GM10847 (cell line): ENCODE data around the gene KCNK18.

Experiments
- POLR2A ChIP-seq: IDR thresholded peaks from 2 replicates; pipeline ENCODE4 v1.6.1; 2011; ENCODE audit not compliant: insufficient read length; ENCODE audit errors: extremely low read depth

The KCNK18 gene

GRCh38 chr10:117226813-117227451 is 29.6 kb downstream of the KCNK18 start:
- no peak for TF ChIP-seq POLR2A

- TF ChIP-seq POLR2A = no peak
Measured at GRCh38 chr10:117228210-117228609, 30.9 kb downstream of the KCNK18 start.

GRCh38 chr10:117237401-117237991 is 40.2 kb downstream of the KCNK18 start:
- TF ChIP-seq POLR2A = no peak

GRCh38 chr10:117239051-117239450 is 41.8 kb downstream of the KCNK18 start:
- no peak for TF ChIP-seq POLR2A

- TF ChIP-seq POLR2A = no peak
Measured at GRCh38 chr10:117239721-117240620, 42.7 kb downstream of the KCNK18 start.

- TF ChIP-seq POLR2A = no peak
Measured at GRCh38 chr10:117240621-117241529, 43.6 kb downstream of the KCNK18 start, which contains the start of gene SLC18A2. TSS of gene SLC18A2 (plus strand) at chr10:117241114. CDS start at chr10:117241694, 580 bp downstream.

GRCh38 chr10:117241541-117242462 is 44.5 kb downstream of the KCNK18 start:
- TF ChIP-seq POLR2A = no peak

- no peak for TF ChIP-seq POLR2A
Measured at GRCh38 chr10:117242463-117242832, 45.2 kb downstream of the KCNK18 start.

- TF ChIP-seq POLR2A = no peak
Measured at GRCh38 chr10:117246997-117247671, 49.8 kb downstream of the KCNK18 start.

- TF ChIP-seq POLR2A = no peak
Measured at GRCh38 chr10:117248750-117249465, 51.6 kb downstream of the KCNK18 start.

- TF ChIP-seq POLR2A = no peak
Measured at GRCh38 chr10:117249493-117250093, 52.3 kb downstream of the KCNK18 start.

GRCh38 chr10:117250411-117250810 is 53.1 kb downstream of the KCNK18 start:
- TF ChIP-seq POLR2A = no peak
